Dermis blood vessel endothelial cell (primary cell): ENCODE results near the gene COMMD4. TPM values are rescaled to one million over a fixed set of nuclear protein-coding genes. Genes with fewer than 3 reads are reported as not detected.
A peak's percentile ranks its signal among the peaks of the same experiment; 100 is the strongest.

Experiments used
- DNase-seq: peaks from one replicate; pipeline ENCODE4 v3.0.0; 2010
- total RNA-seq: library from RNA; depleted of rRNA; stranded (reverse); fragments of >200 nt; gene quantifications from 2 replicates; pipeline ENCODE4 v1.2.3, GENCODE V29; 2014

The COMMD4 gene
- total RNA-seq, 1 donor from 2014 or later, result 84.6 TPM

DNA sequence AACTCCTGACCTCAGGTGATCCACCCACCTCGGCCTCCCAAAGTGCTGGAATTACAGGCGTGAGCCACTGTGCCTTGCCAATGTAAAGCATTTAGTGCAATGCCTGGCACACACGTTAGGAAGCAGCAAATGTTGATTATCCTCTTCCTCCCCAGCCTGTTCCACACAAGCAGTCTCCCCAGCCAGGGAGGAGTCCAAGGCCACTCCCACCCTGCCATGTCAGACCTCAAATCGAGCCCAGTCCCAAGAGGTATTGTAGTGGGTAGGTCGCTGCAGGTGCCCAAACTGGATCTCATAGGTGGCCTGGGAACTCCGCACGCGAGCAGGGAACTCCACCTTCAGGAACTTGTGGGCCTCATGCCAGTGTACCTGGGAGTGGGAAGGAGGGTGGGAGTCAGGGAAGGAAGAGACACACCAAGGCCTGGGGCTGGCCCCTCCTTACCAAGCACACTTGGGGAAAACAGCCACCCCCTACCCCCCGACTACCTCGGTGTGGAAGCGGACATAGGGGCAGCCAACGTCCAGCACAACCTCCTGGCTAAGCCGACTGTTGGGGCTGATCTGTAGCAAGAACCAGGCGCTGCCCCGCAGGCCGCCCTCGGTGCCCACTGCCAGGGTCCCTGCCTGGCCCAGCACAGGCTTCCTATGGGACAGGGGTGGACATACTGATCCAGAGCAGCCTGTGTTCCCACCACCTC lies 22.3 kb downstream of the COMMD4 start:
- no peak for DNase-seq

DNA sequence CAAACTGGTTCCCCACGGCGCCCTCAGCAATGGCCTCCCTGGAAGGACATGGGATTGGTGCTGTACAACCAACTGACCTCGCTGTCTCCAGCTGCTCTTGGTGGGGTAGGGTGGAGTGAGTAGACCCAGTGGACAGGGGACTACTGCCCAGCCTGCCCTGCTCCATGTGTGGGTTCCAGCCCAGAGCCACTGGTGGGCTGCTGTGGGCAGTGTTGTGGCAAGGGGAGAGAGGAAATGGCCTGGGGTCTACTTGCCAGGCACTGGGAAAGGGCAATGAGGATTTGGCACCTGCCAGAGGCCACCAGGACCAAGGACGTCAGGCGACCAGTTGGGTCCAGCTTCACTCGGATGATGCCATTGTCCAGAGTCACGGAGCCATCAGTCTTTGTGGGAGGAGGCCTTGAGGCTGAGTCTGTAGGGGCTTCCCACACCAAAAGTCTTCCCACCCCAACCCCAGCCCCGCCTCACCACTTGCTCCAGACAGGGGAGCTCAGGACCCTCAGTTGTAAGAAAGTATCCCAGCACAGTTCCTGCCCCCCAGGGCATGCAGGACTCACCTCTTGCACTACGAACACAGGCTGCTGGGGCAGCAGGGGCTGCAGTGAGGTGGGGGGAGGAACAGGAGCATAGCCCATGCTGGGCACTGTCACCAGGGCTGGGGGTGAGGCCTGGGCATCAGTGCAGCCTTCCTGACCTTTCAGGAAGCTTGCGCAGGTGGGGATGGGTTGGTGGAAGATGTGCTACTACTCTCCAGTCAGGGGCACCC lies 23.1 kb downstream of the COMMD4 start:
- DNase-seq, result no peak

DNA sequence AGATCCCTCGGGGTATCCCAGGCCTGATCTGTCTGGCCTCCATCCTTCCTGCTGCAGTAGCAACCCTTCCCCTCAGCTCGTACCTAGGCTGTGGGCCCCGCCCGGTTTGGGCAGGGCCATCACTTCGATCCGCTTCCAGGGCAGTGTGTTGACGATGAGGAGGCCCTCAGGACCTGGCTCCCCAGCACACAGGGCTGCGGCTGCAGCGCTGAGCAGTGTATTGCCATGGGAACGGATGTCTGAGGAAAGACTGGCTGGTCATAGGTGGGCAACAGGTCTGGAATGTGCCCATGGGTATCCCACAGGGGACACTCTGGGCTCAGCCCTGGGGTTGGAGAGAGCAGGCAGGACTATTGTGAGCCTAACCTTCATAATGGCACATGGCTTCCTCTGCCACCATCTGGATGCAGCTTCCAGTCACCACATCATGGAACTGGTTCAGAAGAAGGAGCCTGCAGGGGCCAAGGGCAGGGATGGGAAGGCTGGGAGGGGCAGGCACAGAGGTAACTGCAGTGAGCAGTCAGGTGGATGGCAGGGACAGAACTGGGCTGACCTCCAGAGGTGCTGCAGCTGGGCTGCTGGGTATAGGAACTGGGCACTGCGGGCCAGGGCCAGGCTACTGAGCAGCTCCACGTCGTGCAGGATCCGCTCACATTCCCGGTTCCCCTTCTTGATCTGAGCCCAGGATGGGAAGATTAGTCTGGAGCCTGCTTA lies 23.8 kb downstream of the COMMD4 start:
- no peak for DNase-seq

DNA sequence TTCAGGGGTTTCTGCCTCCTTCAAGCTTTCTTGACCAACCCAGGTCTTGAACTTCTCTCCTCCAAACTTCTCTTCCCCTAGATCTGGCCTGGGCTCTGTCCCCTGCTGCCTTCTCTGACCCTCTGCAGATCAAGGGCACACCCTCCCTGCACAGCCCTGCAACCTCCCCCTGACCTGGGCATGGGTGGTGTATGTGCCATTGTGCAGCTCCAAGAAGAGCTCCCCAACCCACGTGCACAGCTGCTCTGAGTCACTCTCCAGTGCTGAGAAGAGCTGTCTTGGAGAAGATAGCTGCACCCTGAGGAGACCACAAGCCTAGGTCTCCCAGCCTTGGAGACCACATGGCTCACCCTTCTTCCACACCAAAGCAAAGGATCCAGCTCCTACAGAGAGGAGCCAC lies 24.5 kb downstream of the COMMD4 start:
- no peak for DNase-seq

DNA sequence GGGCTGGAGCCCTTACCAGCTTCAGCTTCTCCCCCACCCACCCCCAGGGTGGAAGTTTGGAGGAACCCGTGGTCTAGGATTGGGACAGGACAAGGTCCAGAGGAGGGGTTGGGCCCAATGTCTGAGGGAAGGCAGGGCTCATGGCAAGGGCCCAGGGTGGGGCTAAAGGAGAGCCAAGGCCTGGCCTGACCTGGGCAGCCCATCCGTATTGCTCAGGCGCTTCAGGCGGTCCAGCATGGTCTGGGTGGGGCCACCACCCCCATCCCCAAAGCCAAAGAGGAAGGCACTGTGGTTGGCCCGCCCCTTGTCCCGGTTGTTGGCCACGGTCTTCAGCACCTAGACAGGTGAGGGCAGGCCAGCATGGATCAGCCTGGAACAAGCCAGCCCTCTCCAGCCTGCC lies 25.0 kb downstream of the COMMD4 start:
- DNase-seq, result no peak

DNA sequence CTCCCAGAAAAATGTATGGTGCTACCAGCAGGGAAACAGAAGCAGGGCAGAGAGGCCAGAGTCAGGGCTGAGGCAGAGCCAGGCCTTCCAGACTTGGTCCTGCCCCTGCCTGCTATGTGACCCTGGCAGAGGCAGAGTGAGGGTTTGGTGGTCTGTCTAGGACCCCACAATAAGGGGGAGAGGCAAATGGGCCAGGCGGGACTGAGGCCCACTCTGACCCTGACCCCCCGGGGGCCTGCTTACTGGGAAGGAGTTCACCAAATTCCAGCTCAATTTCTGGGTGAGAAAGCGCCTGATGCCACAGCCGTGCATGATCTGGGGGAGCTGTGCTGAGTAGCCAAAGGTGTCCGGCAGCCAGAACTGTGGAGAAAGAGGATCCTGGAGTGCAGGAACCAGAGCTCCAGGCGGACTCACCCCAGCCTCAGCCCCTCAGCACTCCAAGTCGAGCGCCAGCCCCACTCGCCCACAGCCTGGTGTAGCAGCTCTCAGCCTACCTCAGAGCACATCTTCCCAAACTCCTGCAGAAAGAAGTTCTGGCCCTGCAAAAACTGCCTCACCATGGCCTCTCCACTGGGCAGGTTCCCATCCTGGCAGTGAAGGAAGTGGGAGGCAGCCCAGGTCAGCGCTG lies 25.6 kb downstream of the COMMD4 start:
- DNase-seq, result no peak

DNA sequence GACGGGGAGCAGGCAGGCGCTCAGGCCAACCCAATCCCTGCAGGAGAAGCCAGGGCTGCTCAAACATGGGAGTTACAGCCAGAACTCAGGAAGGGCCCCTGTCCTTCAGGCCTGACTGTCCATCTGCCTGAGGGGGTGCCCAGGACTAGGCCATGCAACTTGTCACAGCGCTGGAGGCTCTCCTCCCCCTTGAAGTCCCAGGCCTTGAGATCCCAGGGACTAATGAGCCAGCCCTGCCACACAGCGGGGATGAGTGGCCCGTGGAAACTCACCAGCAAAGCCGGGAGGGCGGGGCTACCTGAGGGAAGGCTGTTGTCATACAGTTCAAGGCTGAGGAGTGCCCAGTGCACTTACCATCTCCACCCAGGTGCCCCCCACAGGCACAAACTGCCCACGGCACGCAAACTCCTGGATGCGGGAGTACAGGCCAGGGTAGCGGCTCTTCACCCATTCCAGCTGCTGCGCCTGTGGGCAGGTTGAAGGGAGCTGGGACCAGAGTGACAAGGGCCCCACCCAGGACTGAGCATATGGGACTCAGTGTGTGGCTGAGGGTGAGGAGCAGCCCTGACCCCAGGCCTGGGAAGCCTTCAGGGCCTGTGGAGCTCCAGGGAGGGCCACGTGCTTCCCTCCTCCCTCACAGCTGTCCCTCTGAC lies 26.3 kb downstream of the COMMD4 start:
- no peak for DNase-seq

DNA sequence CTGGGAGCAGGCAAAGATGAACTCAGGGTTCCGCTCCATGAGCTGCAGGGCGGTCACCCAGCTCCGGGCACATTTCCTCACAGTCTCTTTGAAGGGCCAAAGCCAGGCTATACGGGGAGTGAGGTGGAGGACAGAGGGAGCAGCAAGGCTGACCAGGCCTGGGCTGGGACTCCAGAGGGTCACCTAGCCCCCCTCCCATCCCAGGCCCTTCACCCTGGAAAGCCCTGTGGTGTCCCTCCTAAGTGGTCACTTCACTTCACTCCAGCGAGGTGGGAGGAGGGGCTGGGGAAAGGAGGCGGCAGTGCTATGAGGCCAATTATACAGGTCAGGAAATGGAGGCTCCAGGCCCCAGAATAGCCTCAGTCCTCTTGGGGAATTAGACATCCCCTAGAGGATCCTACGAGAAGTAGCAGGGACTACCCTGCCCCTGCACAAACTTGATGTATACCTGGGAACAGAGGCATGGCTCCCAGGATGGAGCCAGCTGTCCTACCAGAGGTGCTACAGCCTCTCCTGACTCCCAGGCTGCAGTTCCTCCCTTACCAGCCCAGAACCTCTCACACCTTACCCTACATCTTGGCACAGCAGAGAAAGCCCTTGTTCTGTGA lies 26.9 kb downstream of the COMMD4 start:
- DNase-seq, result no peak

DNA sequence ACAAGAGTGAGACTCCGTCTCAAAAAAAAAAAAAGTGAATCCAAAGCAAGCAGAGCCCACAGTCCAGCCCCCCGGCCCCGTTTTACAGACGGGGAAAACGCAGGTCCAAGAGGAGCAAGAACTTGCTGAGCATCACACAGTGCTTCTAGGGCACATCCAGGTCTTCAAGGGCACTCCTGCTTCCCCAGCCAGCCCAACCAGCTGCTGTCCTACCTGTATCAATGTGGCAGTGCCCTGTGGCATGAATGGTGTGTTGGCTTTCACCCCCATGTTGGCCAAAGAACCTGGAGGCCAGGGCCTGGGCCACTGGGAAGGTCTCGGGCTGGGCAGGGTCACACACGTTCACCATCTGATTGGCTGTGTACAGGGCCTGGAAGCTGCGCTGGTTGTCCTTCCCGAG lies 27.9 kb downstream of the COMMD4 start:
- no peak for DNase-seq

DNA sequence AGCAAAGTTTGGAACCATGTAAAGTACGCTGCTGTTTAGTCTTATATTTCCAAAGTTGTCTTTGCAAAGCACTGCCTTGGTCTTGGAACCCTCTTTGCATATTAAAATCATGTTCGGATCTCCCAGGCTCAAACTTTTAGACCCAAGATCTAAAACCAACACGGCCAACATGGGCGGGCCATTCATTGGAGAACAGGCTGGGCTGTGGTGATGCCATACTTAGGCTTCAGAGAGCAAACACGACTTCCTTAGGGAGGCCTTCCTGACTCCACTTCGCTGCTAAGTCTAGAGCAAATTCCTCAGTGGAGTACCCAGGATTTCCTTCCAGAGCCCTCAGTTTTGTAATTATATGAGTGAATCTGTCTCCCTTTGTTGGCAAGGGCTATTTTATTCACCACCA lies 29.0 kb downstream of the COMMD4 start:
- no peak for DNase-seq

DNA sequence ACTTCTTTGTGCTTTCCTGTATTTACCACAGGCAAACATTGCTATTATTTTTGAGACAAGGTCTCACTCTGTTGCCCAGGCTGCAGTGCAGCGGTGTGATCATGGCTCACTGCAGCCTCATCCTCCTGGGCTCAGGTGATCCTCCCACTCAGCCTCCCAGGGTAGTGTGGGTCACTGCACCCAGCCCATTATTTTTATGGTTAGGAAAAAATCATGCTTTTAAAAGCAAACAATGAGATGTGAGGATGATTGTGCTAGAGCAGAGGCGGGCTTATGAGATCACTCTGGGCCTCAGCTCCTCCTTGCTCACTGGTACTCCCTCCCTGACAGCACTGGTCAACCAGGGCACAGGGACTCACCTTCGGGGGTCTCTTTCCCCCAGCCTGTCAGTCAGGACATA lies 30.3 kb downstream of the COMMD4 start:
- DNase-seq, result no peak

DNA sequence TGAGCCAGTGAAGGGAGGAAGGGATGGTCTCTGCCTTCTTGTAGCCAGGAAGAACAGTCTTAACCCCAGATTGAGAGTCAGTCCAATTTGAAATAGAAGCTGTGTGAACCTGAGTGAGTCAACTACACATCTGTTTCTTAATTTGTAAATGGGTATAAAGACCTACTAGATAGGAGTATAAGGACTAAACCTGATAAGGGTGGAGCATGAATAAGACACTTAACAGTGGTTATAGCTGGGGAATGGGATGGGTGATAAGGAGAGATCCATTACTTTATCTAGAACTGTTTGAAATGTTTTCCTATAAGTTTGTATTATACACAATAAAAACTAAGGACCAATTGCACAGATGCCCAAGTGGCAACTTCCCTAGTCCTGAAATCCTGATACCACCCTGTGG lies 31.1 kb downstream of the COMMD4 start:
- no peak for DNase-seq

DNA sequence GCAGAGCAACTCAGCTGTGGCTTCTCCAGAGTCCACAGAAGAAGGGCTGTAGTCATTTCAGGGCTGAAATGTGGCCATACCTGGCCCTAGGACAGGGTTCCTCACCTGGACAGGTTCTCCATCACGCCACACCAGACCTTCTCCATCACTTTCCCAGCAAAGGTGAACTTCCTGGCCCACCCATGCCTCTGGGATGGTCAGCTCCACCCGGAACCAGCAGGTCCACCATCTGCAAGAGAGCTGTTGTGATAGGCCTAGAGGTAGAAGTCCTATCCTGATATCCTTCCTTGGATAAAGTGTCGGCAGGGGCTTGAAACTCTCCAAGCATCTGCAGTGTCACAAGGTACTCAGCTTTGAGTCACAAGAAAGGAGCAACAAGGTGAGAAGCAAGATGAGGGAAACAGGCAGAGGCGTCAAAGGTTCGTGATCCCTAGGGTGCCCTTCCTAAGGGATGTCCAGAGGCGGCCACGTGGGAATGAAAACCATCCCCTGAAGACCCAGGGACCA lies 31.6 kb downstream of the COMMD4 start:
- no peak for DNase-seq

DNA sequence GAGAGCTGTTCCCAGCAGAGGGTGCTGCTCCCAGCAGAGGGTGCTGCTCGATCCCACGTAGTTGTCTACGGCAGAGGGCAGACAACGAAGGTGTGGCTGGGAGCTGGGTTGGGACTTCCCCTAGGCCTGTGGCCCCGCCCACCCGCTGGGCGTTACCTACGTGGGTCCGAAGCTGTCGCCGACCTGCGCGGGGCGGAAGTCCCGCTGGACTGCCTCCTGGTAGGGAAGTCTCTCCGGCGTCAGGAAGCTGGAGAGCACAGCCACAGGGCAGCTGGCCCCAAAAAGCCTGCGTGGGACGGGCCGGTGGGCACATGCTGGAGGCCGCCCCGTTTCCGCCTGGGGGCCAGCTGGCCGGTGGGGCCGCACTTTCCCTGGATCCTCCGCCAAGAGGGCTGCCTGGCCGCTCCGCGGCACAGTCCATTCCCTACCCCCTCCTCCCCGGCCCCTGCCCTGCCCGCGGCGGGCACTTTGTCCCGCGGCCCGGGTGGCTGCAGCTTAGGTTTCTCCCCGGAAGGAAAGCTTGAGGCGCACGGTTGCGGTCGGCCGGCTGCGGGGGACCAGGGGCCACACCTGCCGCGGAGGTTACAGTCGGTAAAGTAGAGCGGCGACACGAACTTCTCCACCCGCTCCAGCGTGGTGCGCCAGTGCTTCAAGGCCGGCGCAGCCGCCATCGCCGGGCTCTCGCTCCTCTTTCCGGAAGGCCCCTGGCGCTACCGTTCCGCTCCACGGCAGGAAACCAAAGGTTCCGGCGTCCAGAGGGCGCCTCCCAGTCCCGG lies 32.2 kb downstream of the COMMD4 start, which contains the start of gene MAN2C1:
TSS of gene MAN2C1 (minus strand) at position 695 of the 776 bp plus-strand sequence. CDS start at position 671, 24 bp downstream.
- DNase-seq, result peak; percentile 96

DNA sequence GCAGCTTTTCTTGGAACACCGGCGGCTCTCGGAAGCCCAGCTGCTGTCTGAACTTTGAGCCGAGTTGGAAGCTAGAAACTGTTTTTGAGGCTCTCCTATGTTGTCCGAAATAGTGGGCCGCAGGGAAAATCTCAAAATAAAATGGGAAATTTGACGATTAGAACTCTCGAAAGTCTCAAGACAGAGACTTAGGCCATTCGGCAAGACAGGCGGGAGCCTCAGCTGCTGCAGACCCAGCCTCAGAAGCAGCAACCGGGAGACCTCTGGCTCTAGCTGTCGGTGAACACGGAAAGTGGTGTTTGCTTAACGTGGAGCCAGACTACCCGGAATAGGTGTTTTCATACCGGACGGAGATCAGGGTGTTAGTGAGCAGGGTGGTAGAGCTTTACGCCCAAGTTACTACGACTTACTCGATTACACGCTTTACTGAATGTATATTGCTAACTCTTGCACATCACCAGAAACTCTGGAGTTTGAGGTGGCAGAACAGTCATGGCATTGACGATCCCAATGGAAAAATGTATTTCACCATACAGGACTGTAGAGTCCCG lies 32.9 kb downstream of the COMMD4 start:
- DNase-seq, result no peak

DNA sequence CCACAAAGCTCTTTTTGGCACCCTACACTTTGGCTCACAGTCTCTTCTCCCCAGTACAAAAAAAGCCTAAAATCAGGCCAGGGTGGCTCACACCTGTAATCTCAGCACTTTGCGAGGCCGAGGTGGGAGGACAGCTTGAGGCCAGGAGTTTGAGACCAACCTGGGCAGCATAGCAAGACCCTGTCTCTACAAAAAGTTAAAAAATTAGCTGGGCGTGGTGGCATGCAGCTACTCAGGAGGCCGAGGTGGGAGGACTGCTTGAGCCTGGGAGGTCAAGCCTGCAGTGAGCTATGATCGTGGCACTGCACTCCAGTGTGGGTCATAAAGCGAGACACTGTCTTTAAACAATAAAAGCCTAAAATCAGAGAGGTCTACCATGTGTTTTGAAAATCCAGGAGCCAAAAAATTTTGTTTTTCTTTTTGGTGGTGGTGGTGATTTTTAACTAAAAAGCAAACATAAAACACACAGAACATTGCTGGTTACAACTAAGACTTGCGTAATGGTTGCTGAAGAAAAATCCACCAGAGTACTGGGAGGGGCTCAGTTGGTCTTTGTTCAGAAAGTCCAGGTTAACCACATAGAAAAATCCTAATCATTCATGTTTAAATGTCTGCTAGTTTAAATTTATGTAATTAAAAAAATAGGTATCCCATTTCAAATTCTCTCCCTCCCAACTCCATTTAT lies 34.2 kb downstream of the COMMD4 start:
- no peak for DNase-seq

DNA sequence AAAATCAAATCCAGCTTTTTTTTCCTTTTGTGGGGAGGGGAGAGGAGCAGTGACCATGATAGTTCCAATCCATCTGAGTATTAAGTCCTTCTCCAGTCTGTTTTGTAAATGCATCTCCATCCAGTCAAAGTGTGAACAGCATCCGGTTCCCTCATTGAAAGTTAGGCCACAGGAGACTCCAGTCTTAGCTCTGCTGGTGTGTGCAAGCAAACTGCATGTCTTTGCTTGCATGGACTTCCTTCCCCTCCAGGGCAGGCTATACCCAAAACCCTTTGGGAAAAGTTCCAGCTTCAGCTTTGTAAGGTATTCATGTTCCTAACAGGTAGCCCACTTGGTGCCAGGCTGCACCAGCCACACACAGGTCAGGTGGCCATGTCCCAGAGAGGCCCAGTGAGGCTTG lies 35.6 kb downstream of the COMMD4 start:
- DNase-seq, result no peak

DNA sequence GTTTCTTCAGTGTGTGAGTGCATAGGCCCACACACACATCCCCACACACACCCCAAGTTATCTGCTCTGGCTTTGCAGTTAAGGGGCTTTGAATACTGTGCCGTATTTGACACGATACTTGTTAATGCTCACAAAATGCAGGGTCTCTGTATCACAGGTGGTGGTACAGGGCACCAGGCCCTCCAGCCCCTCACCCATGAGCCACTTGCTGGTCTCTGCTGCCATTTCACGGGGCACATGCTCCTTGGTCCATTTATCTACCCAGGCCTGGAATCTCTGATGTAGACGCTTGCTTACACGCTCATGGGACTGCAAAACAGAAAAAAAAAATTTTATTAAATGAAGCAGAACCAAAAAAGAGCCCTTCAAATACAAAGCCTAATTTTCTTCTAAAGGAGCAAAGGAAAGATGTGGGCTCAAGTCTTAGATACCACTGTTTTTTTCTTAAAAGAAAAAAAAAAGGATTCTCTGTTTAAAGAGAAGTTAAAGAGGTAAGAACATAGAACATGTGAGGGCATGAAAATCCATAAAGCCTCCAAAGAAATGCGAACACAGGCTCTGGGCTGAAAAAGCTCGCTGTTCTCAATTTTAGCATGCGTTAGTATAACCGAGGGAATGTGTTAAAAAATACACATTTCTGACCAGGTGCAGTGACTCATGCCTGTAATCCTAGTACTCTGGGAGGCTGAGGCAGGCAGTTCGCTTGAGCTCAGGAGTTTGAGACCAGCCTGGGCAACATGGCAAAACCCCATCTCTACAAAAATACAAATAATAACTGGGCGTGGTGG lies 36.2 kb downstream of the COMMD4 start:
- DNase-seq, result no peak

DNA sequence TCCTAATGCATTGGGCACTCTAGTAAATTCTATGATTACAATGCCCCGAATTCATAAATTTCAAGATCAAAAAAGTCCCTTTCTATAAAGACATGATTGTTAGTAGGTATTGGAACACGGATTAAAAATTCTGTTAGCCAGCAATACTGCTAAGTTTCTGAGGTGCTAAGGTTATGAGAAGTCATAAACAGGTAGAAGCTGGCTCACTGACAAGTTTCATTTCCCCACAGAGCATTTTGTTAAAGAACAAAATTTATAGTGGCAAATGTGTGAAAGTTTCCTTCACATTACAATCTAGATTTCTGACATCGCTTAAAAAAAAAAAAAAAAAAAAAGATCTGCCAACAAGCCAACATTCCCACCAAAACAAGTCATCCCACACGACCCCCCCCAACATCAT lies 44.9 kb downstream of the COMMD4 start:
- DNase-seq, result no peak
